GM21717 (cell line): Measurements from ENCODE around the gene IGFLR1.

Experiments
- ATAC-seq: cut with Tn5 transposase; IDR thresholded peaks from one replicate; pipeline ENCODE4 v1.9.1; 2021; ENCODE audit warnings: mild to moderate bottlenecking, moderate library complexity; ENCODE audit not compliant: unreplicated experiment

IGFLR1 gene

DNA sequence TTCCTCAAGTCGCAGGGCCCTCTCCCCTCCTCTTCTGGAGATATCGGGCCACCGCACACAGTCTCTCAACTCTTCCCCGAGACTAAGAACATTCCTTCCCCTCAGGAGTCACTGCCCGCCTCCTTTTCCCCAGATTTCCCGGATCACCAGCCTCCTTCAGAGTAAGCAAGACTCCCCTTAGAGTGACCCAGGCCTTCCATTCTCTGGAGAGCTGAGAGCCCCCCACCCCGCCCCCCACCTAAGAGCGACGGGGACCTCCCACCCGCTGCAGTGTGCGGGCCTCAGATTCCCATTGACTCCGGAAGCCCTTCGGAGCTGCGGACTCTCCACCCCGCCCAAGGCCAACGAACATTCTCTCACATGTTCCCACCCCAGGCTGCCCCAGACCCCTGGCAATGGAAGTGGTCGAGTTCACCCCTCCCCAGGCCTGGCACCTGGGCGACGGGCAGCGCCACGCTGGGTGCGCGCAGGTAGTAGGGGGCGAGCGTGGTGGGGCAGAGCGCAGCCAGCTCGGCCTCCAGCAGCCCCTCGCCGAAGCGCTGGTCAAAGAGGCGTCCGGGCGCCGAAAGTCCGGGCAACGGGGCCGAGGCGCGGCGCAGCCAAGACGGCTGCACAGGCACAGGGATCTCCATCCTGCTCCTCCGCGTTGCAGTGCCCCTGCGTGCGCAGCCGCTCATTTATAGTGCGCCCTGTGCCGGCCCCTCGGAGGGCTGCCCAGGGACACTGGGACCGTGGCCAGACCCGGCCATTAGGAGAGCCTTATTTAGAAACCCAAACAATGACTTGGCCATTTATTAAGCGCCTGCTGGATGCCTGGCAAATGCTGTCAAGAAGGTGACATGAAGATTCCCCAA lies 14.4 kb upstream of the IGFLR1 start, which contains the start of gene HSPB6:
Gene HSPB6 (minus strand): TSS at position 653 of the 854 bp plus-strand sequence. CDS start 21 bp downstream, at position 632.
- ATAC-seq, result no peak

DNA sequence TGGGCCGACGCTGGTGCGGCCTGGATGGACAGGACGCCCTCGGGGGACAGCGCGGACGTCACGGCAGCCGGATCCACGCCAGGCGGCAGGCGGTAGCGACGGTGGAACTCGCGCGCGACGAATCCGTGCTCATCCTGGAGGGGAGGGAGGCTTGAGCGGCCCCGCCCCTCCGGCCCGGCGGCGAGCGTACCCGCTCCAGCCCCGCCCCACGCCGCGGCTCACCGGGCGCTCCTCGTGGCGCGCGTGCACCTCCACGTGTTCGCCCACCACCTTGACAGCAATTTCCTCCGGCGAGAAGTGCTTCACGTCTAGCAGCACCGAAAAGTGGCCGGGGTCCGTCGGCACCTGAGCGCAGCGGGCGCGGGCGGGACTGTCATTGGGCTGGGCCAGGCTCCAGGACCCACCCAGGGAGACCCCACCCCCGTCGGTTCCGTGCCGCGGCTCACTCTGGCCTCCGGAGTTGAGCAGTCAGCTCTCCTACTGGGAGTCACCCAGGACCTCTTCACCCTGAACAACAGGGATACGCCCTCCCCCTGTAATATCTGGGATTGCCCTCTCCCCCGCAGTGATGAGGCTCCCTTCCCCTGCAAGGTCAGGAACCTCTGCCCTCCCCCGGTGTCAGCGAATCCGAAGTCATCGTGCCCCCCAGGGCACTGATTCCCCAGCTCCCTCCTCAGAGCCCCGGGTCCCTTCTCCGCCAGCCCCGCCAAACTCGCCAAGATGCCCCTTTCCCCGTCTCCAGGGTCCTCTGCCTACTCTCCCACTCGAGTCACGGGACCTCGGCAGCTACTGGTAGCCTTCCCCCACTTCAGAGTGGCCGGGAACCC lies 13.5 kb upstream of the IGFLR1 start:
- ATAC-seq, result no peak

DNA sequence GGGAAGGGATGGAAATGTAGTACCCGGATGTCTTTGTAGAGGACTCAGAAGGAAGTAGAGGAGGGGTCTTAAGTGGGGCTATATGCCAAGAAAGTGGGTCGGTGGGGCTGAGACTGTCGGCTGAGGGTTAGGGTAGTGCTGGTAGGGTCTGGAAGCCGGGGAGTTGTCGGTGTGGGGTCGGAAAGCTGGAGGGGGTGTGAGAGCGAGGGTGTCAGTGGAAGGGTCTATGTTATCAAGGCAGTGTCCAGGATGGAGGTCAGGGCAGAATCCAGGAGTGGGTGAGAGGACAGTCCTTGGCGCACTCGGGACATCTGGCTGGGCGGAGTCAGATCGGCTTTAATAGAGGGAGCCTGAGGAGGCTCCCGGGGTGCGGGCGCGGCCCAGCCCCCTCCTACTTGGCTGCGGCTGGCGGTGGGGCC lies 12.9 kb upstream of the IGFLR1 start:
- ATAC-seq, result no peak

DNA sequence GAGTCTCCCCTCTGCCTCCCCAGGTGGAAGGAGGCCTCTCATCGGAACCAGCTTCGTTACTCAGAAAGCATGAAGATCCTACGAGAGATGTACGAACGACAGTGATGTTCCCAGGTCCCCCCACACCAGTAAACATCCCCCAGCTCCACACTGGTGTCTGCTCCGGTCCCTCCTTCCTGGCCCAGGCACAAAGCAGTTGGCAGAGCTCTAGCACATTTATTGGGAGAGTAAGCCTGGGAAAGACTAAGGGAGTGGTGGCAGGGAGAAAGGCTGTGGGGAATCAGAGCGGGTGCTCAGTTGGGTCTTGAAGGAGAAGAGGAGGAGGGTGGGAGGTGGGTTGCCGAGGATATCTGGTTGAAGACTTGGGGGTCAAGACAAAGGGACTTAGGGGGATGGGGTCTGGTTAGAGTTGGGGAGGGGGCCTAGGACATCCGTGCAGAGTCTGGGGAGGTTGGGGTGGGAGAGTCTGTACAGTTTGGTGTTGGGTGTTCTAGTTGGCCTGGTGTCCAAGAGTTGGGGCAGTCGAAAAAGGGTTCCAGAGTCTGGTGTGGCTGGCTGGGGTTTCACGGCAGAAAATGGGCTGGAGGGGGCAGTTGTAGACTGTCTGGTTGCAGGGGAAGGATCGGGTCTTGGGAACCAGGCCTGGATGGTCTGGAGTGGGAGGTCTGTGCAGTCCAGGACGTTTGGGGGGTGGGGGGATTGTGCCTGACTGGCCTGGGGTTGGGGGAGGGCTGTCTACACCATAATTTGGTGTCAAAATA lies 12.3 kb upstream of the IGFLR1 start:
- ATAC-seq, result no peak

DNA sequence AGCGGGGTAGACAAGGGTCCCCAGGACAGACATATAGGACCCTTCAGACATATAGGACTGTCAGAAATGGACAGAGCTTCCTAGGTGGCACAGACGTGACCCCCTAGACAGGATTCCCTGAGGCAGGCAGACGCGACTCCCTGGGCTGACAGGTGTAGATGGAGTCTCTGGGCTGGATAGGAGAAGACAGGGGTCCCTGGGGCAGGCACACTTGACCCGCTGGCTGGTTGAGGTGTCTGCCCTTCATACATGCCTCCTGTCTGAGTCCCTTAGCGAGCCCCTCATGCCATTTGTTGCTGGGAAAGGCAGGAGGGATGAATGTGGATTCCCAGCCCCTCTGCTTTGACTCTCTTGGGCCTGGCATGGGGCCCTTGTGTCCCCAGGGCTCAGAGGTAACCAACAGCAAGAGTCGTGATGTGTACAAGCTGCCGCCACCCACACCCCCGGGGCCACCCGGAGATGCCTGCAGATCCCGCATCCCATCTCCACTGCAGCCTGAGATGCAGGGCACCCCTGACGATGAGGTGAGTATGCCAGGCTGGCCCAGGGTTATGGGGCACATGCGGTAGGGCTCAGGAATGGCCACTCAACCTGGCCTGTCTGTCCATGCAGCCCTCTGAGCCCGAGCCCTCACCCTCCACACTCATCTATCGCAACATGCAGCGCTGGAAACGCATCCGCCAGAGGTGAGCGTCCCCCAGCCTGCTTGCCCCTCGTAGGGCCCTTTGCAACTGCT lies 11.6 kb upstream of the IGFLR1 start:
- ATAC-seq, result no peak

DNA sequence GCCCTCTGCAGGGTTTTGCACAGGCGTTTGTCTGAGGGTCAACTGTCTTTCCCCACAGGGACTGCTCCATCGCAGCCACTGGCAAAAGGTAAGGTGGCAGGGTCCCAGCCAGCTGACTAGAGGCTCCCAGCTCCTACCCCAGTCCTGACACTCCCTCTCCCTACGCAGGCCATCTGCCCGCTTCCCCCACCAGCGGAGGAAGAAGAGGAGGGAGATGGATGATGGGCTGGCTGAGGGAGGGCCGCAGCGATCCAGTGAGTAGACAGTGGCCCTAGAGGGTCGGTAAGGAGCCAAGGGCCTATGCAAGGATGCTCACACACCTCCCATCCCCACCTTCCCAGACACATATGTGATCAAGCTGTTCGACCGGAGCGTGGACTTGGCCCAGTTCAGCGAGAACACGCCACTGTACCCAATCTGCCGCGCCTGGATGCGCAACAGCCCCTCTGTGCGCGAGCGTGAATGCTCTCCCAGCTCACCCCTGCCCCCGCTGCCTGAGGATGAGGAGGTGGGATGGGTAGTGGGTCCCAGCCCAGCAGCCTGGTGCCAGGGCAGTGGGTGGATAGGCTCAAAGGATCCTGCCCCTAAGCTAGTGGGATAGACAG lies 10.6 kb upstream of the IGFLR1 start:
- ATAC-seq, result no peak

DNA sequence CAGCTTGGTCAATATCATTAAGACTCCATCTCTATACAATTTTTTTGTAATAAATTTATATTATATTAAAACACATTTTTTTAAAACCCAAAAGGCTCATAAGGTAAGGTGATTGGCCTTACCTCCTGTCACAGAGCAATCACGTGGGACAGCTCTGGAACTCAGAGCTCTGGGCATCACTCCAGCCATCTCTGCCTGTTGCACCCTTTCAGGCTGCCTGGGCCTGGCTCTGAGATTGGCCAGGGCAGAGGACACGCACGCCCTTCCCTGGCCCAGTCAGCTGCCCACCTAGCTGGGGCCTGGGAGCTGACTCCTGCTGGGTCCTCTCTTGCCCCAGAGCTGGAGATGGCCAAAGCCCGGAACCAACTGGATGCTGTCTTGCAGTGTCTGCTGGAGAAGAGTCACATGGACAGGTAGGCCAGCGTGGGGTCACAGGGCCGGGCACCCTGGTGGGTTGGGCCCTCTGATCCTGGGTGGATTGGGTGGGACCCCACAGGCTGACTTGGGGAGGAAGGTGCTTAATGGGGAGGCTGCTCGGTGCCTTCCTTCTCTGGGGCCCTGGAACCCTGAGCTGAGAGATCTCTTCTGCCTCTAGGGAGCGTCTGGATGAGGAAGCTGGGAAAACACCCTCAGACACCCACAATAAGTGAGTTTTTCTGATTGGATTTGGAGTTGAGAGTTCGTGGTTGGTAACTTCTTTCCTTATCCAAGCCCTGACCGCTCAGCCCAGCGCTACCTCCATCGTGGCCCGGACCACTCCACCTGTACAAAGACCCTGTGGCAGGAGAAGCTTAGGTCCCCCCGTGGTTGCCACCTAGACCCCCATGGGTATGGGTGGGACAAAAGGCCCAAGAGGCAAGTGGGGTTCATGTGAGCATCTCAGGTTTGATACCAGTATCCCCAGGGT lies 9.8 kb upstream of the IGFLR1 start:
- ATAC-seq, result no peak

DNA sequence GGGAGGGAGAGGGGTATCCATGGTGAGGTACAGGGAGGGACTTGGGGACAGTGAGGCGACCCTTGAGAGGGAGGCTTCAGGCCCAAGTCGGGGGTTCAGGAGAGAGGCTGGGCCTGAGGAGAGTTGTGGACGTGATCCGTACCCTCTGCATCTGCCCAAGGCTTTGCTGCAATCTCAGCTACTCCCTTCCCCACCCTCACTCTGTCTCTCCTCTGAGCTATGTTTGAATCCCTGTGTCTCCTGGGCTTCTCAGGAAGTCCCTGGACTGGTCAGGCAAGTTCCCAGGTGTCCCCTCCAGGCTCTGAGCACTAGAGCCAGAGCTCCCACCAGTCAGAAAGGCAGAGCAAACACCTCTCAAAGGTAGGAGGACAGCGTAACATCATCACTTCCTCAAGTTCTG lies 7.9 kb upstream of the IGFLR1 start:
- no peak for ATAC-seq

DNA sequence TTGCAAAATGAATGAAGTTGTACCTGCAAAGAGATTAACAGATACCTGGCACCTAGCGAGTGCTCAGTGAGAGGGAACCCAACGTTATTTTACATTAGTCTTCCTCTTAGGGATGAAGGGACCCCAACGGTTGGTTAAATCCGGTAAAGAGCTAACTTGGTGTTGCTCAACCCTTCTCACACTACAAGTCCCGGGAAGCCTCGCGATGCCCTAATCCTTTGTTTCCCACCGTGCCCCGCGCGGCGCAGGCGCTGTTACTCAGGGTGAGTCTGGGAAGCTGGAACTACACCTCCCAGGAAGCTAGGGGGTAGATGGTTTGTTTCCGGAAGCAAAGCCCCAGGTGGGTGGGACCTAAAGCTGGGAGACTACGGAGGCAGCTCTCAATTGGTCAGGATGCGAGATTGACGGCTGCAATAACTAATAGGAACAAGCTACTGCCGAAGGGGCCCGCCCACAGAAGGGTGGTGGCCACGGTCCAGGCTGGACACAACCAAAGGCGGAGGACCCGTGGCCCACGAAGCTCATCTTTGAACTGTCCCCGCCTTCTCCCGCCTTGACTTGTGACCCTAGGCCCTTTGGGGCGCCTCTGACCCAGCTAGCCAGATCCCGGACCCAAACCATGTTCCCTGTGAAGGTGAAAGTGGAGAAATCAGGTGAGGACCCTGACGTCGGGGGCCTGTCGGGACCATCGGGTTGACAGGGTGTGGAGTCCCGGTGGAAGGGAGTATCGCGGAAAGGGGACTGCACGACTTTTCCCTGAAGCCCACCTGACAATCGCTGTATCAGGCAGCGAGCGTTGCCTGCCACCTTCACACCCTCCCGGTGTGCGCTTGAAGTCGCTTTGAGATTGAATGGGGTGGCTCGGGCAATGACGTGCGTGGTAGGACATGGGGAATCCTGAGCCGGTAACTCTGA lies 6.1 kb upstream of the IGFLR1 start, which contains the start of gene LIN37:
Gene LIN37 (plus strand): TSS at position 471 of the 915 bp plus-strand sequence. CDS start 149 bp downstream, at position 620.
- ATAC-seq, result peak; percentile 53

DNA sequence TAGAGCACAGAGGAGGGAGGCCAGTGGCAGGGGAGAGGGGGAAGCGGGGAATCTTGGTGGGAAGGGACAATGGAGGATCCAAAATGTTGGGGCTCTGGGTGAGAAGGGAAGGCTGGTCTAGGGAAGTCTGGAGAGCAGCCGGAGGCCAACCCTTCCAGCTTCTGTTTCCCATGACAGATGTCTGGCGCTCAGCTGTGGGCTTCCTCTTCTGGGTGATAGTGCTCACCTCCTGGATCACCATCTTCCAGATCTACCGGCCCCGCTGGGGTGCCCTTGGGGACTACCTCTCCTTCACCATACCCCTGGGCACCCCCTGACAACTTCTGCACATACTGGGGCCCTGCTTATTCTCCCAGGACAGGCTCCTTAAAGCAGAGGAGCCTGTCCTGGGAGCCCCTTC lies 4.3 kb upstream of the IGFLR1 start:
- no peak for ATAC-seq

DNA sequence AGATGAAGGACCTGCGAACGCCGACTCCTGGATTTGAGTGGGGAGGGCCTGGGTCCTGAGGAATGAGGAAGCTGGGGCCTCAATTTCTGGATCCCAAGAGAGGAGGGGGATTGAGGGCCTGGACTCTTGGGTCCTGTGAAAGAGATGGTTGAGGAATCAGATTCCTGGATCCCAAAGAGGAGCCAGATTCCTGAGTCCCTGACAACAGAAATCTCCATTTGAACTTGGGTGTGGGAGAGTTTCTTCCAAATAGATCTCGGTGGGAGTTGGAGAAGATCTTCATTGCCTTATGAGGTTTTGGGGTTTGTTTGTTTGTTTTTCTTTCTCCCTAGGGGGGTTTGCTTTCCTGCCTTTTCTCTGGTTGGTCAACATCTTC lies 3.8 kb upstream of the IGFLR1 start:
- ATAC-seq, result no peak

DNA sequence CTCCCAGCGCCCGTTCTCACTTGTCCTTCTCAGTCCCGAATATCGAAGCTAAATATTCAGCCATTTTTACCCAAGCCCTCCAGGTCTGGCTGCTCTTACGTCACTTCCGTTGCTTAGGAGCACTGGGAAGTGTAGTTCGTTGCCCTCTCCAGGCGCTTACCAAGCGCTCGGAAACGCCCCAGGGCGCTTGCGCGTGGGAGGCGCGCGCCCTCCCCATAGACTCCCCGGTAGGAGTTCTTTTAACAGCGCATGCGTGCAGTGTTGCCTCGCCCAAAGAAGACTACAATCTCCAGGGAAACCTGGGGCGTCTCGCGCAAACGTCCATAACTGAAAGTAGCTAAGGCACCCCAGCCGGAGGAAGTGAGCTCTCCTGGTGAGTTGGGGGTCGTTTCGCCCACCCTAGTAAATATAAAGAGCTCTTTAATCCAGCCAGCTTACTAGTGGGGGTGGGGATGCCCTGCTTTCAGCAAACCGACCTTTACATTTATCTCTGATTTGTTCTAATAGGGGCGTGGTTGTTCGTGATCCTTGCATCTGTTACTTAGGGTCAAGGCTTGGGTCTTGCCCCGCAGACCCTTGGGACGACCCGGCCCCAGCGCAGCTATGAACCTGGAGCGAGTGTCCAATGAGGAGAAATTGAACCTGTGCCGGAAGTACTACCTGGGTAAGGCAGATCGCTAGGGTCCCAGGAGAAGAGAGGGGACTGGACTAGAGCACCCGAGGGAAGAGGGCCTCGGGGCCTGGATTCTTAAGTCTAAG lies 3.3 kb upstream of the IGFLR1 start, which contains the start of the genes PSENEN and U2AF1L4:
Gene PSENEN (plus strand): TSS at position 324 of the 759 bp plus-strand sequence. CDS start 280 bp downstream, at position 604.
Gene U2AF1L4 (minus strand): TSS at position 91 of the 759 bp plus-strand sequence. CDS start 27 bp downstream, at position 64.
- peak; percentile 35 for ATAC-seq

DNA sequence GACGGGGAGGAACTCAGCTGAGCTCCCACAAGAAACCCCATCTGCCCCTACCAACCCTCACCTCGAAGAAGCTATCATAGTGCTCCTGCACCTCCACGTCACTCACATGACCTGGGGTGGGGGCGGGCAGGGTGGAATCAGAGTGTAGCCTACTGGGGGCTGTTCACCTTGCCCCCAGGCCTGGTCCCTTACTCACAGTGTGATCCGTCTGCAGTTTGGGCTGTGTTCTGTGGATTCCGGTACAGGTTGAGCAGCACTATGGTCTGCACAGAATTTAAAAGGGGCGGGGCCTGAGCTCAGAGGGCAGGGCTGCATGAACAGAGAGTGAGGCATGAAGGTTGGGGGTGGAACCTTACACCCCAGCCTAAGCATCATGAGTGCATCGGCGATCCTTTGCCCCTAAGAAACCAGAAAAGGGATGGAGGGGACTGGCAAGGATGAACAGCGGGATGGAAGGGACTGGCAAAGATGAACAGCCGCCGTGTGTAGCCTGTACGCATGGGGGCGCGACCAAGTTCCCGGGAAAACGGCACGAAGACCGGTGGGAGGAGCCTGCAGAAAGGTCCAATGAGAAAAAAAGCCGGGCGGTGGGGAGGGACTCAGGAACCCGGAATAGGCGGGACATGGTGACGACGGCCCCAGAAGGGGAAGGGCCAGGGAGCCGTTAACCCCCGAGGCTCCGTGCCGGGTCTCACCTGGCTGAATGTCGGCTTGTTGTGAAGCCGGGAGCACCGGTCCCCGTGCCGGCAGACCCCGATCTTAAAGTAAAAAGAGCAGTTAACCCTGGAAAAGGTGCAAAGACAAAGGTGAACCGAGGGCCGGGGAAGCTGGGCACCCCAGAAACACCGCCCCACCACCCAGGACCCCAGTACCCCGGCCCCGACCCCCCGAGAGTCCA lies 2.4 kb upstream of the IGFLR1 start:
- ATAC-seq, result peak; percentile 29

DNA sequence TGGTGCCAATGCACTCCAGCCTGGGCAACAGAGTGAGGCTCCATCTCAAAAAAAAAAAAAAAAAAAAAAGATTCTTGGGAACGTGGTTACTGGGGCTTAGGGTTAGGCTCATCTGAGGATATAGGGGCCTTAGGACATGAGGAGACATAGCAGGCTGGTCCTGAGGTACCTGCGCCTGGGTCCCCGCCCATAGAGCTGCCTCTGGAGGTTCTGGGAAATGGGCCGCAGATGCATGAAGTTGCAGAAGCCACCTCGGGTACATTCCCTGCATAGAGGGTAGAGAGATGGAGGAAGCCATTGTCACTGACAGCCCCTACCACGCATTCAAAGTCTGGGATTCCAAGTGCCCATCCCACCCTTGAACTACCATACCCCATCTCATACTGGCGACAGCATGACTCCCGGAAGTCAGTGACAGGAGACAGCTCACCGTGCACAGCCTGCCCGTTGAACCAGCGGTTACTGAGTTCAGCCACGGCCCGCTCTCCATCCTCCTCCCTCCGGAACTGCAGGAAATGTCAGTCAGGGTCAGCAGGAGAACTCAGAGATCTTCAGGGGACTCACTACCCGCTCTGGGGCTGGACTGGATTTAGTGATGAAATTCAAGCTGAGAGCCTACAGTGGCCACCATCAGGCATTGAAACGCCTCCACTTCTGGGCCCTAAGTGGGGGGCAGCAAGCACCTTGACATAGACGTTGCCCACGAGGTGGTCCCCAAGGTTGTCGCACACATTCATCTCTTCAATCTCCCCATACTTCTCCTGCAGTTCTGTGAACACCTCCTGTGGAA lies 1.6 kb upstream of the IGFLR1 start:
- ATAC-seq, result no peak

DNA sequence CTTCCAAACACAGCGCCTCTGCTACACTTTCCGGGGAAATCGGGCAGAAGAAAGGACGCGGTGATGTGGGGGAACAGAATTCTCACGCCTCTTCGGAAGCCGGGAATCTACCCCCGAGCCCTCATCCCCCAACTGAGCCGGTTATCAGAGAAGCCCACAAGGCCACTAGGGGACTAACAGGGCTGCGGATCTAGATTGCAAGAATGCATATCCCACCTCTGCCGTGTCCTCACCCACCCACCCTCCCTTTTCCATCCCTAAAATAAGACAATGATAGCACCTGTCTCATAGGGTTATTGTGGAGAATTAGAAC lies 1.1 kb downstream of the IGFLR1 start:
- ATAC-seq, result no peak
